GM19240 (cell line): ENCODE data around the gene OARD1.
"Not testable (repeated sequence)": the region's sequence is repeated elsewhere in the genome, so short reads cannot be mapped to it uniquely, and the experiment has no call there.

Experiments used
- DNase-seq: peaks from one replicate; pipeline ENCODE4 v3.0.0; 2011; ENCODE audit warnings: low spot score; ENCODE audit not compliant: insufficient read length

OARD1 gene

DNA sequence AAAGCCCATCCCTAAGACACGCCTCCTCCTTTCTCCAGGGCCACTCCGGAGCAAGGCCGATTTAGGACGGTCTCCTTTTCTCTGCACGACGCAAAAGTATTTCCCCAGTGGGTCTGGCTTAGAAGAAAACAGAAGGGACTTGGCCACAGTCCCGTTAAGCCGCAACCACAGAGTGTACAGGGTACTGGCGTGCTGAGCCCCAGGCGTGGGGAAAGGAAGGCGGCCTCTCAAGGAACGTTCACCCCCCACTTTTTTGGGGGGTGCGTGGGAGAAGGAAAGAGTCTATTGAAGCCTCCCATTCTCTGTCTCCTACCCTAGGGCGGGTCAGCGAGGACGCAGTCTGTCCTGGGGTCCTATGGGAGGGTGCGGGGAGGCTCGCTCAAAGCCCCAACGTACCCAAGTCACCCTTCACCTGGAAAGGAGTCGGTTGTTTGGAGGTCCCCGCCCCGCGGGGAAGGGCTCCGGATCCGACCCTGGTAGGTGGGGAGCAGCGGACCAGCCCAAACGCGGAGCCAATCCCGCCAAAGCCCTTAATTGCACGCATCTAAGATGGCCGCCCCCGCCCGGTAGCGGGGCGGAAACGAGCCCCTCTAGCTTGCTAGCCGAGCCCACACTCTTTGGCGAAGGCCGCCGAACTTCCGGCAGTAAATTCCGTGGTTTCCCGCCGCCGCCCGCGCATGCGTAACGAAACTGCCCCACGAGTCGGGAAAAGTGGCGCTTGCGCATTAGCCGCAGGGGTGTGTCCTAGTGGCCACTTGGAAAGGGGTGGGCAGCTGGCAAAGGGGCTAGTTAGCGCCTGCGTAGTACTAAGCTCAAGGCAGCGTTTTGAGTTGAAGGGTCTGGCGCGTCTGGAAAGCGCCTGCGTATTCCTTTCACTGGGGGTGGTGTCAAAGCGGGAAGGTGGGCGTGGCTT, at the start of gene OARD1:
Gene OARD1 (minus strand): TSS at position 434 of the 913 bp plus-strand sequence. CDS start 722 bp downstream, outside the sequence.
- peak; percentile 62 for DNase-seq

GRCh38 chr6:41120058-41120457, 47.9 kb upstream of the OARD1 start:
- no peak for DNase-seq

GRCh38 chr6:41119508-41119907, 47.4 kb upstream of the OARD1 start:
- DNase-seq, result no peak

DNA sequence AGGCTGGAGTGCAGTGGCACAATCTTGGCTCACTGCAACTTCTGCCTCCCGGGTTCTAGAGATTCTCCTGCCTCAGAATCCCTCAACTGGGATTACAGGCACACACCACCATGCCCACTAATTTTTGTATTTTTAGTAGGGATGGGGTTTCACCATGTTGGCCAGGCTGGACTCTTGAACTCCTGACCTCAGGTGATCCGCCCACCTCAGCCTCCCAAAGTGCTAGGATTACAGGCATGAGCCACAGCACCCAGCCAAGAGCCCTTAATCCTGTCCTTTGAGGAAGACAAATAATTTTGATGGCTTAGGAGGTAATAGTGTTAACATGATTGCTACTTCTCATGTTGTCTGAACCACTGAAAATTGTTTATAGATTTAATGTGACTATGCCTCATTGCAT, 42.9 kb upstream of the OARD1 start:
- DNase-seq, result not testable (repeated sequence)

GRCh38 chr6:41111017-41111416, 38.9 kb upstream of the OARD1 start:
- no peak for DNase-seq

- no peak for DNase-seq
Measured at GRCh38 chr6:41103847-41104246, 31.7 kb upstream of the OARD1 start.

DNA sequence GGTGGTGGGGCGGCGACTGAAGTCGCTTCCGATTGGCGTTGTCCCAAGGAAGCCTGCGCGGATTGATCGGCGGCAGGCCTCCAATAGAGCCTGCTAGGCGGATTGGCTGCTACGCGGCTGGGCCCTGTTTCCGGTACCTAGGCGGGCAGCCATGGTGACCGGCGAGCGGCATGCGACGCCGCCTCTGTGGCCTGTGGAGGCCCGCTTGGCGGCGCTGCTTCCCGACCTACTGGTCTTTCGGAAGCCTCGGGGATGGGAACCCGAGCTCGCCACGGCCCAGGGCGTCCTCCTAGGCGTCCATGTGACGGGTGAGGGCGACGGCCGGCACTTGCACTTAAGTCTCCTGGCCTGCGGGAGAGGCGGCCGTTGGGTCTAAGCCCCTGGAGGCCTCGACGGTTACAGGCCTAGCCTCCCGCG, 28.7 kb upstream of the OARD1 start:
- no peak for DNase-seq

DNA sequence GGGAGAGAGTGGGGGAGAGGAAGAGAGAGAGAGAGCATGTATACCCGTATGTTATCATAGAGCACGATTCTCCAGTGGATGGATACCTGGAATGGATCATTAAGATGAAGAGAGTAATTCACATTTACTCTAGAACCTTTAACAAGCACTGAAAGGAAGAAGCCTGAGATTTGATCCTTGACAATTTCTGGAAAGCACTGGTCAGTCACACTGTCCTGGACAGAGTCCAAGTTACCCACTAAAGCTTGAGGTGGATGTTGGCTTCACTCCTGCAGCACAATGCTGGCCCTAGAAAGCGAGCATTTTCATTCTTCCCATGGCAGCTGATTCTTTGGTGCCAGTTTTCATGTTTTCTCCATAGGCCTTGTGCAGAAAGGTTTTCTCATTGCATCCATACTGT, 26.2 kb upstream of the OARD1 start:
- no peak for DNase-seq

- DNase-seq, result no peak
Measured at GRCh38 chr6:41097467-41098090, 25.4 kb upstream of the OARD1 start.

DNA sequence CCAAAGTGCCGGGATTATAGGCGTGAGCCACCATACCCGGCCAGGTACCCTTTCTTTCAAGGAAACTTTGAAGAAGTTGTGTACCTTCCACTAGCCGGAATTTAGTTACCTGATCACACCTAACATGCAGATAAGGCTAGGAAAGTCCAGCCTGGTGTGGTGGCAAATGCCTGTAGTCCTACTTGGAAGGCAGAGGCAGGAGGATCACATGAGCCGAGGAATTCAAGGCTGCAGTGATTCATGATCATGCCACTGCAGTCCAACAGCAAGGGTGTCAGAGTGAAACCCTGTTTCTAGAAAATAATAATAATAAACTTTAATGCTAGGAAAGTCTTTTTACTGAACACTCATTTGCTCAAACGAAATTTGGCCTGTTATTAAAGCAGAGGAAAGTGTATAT, 21.6 kb upstream of the OARD1 start:
- DNase-seq, result no peak

GRCh38 chr6:41092421-41093140, 20.4 kb upstream of the OARD1 start:
- DNase-seq, result no peak

- no peak for DNase-seq
Measured at GRCh38 chr6:41090841-41091761, 18.9 kb upstream of the OARD1 start.

GRCh38 chr6:41088451-41088850, 16.3 kb upstream of the OARD1 start:
- no peak for DNase-seq

- DNase-seq, result no peak
Measured at GRCh38 chr6:41085182-41085581, 13.0 kb upstream of the OARD1 start.

- DNase-seq, result no peak
Measured at GRCh38 chr6:41083072-41083471, 10.9 kb upstream of the OARD1 start.

- no peak for DNase-seq
Measured at GRCh38 chr6:41080621-41081020, 8.5 kb upstream of the OARD1 start.

- no peak for DNase-seq
Measured at GRCh38 chr6:41079080-41079479, 6.9 kb upstream of the OARD1 start.

DNA sequence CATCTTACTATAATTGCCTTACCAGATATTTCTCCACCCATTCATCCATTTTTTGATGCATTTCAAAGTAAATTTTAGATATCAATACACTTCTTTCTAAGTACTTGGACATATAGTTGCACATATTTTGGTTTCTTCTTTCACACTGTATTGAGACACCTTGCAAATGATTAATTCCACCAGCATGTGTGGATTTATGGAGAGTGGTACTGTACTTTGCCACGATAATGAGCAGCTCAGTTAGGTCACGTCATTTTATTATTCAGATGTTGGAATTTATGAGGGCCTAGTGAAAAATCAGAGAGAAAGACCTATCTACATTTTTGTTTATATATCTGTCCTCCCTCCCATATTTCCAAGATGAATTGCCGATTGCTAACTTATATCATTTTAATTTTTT, 5.9 kb upstream of the OARD1 start:
- no peak for DNase-seq

- no peak for DNase-seq
Measured at GRCh38 chr6:41077536-41077935, 5.4 kb upstream of the OARD1 start.

DNA sequence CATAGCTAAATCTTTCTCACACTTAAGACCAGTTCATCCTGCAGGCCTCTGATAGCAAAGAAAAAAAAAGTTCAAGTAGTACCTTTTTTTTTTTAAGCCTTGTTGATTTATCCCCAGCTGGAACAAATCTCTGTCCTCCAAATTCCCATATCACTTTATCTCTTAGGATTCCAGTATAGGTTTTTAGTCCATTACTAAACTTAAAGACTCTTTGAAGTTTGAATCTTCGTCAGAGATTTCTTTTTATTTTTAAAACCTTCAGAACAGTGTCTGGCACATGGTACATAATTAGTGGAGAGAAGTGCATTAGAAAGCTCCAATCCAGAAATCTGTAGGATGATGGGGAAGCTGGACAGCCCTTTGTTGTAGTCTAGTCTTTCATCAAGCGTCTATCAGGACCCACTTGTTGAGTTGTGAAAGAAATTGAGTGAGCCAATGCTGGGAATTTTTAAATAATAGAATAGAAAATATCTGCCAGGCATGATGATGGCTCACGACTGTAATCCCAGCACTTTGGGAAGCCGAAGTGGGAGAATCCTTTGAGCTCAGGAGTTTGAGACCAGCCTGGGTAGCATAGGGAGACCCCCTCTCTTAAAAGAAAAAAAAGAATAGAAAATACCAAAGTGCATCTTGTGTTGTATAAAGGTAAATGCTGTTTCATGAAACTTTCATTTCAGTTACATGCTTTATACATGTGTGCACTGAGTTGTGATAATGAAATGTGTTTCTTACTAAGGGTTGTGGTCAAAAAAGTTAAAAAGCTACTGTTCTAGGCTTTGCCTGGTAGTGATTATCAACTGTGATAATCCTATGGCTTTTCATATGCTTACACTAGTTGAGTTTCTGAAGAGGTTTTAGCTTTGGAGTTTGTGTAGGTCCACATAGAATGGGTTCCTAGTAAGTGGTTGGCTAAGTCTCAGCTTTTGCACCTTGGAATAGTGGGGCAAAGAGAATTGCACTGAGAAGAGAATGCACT, 3.8 kb upstream of the OARD1 start:
- DNase-seq, result no peak
